HG03439 (cell line): ENCODE results near the gene PLEKHG2.

Experiments used
- ATAC-seq: cut with Tn5 transposase; IDR thresholded peaks from one replicate; pipeline ENCODE4 v1.9.1; 2021; ENCODE audit warnings: mild to moderate bottlenecking, moderate library complexity; ENCODE audit not compliant: unreplicated experiment

Gene PLEKHG2

GRCh38 chr19:39385629-39386411 is 26.6 kb upstream of the PLEKHG2 start:
- no peak for ATAC-seq

DNA sequence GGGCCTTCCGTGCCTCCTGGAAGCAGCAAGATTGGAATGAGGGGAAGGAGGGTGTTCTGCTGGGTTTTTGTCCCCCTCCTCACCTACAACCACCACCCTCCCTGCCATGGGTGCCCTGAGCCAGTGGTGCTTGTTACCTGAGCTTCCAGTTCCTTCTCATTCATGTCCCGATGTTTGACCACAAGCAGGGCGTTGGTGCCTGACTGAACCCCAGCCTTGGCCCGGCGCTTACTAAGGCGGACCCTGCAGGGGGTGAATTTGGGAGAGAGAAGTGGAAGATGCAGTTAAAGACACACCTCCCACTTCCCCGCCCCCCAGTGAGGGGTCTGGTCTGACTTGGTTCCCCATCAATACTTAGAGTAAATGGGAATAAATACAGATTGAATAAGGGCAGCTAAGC is 25.9 kb upstream of the PLEKHG2 start:
- no peak for ATAC-seq

GRCh38 chr19:39388657-39389056 is 23.8 kb upstream of the PLEKHG2 start:
- ATAC-seq: no peak

DNA sequence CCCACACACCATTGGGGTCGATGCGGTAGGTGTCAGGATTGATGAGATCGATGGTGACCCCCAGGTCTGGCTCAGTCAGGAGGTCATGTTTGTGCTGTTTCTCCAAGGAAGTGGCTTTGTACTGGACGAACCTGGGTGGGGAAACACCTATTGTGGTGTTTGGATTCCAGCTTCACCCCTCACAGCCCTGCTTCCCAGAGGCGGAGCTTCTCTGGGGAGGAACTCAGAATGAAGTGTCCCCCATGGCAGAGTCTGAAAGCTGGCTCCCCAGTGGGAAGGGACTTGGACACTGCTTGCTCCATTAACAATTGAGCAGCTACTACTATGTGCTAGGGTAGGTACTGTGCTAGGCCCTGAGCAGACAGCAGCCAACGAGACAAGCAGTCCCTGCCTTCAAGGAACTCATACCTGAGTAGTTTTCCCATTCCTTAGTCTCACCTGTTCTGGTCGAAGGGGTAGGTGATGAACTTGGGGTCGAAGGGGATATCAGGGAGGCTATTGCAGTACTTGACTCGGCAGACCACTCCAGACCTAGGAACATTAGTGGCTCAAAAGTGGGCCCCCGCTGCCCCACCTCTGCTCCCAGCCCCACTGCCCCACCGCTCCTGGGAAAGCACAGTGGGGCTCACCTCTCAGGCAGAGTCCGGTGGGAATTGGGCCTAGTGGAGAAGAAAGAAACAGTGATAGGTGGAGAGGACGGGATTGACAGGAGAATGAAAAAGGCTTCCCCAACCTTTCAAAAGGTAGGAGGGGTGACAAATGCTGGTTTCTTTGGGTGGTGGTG is 22.6 kb upstream of the PLEKHG2 start:
- ATAC-seq: no peak

- no peak for ATAC-seq
Observed at GRCh38 chr19:39390451-39390750, 22.1 kb upstream of the PLEKHG2 start.

- ATAC-seq: peak; percentile 91
Observed at GRCh38 chr19:39390751-39391437, 21.6 kb upstream of the PLEKHG2 start, which contains the start of the genes MED29 and PAF1. TSS of gene MED29 (plus strand) at chr19:39391378. CDS start at chr19:39391423, 45 bp downstream. TSS of gene PAF1 (minus strand) at chr19:39391106. CDS start at chr19:39390864, 242 bp downstream.

DNA sequence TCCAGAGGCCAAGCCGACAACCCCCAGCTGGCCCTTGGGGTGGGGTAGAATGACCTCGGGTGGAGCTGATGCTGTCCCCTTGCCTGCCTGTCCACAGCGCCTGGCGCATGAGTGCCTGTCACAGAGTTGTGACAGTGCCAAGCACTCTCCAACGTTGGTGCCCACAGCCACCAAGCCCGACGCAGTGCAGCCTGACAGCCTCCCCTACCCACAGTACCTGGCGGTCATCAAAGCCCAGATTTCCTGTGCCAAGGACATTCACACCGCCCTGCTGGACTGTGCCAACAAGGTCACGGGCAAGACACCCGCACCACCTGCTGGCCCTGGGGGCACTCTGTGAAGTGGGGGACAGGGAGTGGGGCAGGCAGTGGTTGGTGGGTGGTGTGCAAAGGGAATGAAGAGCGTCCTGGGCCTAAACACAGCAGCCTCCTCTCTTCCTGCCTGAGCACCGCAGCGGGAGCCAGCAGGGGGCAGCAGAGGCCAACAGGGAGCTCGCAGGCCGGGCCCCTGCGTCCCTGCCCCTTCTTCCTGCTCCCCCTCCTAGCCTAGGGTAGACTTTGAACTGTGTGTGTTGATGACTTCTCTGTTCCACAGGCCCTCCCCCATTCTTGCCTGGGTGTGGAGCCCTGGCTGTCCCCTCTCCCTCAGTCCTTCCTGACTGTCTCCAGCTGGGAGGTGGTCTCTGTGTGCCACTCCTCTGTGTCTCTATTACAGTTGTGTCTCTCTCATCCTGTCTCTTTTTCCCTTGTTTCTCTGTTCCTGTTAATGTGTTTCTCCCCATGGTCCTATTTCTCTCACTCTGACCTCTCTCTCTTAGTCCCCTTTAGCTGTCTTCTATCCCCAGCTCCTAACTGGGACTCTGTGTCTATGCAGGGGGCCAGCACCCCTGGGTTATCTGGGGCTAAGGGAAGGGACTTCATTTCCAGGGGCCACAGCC is 14.8 kb upstream of the PLEKHG2 start:
- no peak for ATAC-seq

DNA sequence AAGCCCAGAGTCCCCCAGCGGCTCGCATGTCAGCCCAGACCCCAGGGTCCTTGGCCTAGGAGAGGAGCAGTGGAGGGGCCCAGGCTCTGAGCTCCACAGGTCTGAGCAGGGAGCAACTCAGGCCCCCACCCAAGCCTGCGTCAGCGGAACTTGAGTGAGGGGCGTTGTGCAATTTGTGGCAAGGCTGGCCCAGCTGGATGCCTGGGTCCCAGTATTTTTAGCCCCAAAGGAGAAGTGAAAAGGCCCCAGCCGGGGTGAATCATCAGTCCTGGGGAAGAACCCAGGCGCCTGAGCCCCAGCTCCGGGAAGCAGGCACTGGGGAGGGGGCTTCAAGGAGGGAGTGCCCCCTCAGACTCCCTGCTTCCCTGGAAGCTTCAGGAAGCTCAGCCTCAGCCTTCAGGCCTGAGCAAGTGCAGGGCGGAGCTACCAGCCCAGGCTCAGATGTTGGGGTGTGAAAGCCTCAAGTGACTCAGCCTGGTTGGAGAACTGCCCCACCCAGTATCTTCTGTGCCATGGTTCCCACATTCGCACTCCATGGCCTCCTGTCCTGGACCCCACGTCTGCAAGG is 14.1 kb upstream of the PLEKHG2 start:
- ATAC-seq: no peak

GRCh38 chr19:39399668-39400050 is 12.8 kb upstream of the PLEKHG2 start:
- ATAC-seq: no peak

DNA sequence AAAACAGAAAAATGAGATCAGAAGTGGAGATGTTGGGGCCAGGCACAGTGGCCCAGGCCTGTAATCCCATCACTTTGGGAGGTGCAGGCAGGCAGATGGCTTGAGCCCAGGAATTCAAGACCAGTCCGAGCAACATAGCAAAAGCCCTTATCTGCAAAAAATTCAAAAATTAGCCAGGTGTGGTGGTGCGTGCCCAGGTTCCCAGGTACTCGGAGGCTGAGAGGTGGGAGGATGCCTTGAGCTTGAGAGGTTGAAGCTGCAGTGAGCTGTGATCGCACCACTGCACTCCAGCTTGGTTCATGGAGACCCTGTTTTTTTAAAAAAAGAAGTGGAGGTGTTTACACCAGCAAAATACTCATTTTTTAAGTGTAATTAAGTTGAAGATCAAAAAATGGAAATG is 12.4 kb upstream of the PLEKHG2 start:
- no peak for ATAC-seq

GRCh38 chr19:39401070-39401548 is 11.4 kb upstream of the PLEKHG2 start:
- ATAC-seq: no peak

GRCh38 chr19:39401549-39402345 is 10.7 kb upstream of the PLEKHG2 start:
- no peak for ATAC-seq

GRCh38 chr19:39402346-39403300 is 9.8 kb upstream of the PLEKHG2 start:
- no peak for ATAC-seq

DNA sequence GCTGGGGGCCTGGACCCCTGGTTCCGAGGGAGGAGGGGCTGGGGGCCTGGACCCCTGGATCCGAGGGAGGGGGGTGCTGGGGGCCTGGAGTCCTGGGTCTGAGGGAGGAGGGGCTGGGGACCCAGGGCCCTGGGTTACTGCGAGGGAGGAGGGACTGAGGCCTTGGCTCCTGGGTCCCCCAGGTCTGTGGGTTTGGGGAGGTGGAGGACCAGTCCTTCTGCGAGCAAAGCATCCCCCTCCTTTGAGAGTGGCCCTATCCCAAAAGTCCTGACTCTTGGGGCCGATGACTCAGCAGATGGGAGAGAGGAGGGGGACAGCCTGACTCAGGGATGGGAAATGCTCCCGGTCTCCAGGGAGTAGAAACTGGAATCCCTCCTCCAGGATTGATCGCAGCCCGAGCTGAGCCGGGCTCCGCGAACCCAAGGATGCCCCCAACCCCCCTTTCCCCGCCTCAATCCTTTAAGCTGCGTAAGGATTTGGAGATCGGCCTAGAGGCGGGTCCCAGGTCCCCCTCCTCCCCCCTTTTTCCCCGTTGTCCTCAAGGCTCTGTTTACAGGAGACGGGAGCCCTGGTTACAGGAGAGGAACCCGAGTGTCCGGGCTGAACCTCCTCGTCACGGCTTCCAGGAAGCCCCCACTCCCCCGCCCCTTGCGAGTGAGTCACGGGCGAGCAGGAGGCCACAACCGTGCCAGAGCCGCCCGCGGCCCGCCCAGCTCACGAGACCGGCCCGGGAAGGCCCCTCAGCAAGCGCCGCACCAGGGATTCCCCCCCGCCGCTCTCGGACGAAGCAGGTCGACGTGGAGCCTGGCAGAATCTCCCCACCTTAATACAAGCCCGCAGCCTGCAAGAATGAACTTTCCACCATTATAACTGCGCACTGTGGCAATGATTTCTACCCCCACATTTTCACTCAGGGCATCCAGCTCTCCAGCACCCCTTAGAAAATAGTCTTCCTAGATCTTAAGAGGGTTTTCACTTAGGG is 8.8 kb upstream of the PLEKHG2 start:
- peak; percentile 29 for ATAC-seq

DNA sequence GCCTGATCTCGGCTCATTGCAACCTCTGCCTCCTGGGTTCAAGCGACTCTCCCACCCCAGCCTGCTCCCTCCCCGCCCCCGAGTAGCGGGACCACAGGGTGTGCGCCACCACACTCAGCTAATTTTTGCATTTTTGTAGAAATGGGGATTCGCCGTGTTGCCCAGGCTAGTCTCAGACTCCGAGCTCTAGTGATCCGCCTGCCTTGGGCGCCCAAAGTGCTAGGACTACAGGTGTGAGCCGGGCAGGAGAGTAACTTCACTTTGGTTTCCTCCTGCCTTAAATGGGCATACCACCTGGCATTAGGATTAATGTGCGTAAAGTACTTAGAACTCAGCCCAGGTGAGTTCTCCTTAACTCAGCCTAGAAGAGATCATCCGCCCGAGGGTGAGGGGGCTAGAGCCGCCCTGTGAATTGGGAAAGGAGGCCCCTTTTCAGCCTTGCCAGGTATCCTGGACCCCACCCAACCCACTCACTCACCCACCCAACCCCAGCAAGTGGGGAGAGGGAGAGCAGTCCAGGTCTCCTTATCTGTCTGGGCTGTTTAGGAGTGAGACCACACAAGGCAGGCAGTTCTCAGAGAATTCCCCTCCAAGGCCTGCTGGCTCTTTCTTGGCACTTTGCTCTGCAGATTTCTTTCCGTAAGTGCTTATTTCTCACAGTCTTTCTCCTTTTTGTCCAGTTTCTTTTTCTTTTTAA is 7.1 kb upstream of the PLEKHG2 start:
- no peak for ATAC-seq

GRCh38 chr19:39405958-39406655 is 6.4 kb upstream of the PLEKHG2 start:
- no peak for ATAC-seq
